Measurements from ENCODE around the gene TM4SF1. TPM values are rescaled to one million over a fixed set of nuclear protein-coding genes. Genes with fewer than 3 reads are reported as not detected.

Gene TM4SF1
- polyA plus RNA-seq, 1 donor (not counting 4 experiments of a cell fraction or from before 2014, with no cell fraction given): 375 TPM

- peak in 1 of 3 experiments; percentile 17 for TF ChIP-seq CTCF (optimal IDR thresholded peaks at IDR 0.05 in 1 of 3, IDR thresholded peaks at IDR 0.05 in 1 of 3, conservative IDR thresholded peaks at IDR 0.05 in 1 of 3; ENCODE audit: extremely low read depth in 1 of 3, insufficient read depth in 2 of 3, low read length in 3 of 3)
- TF ChIP-seq EZH2 (IDR thresholded peaks at IDR 0.05; ENCODE audit: low read length): no peak
- dilution Hi-C loops (cut with MboI; ENCODE audit: extremely low pct_ligation_motif_present, low sequenced_read_pairs): no loop called here
- Histone ChIP-seq H3K79me2 (ENCODE audit: control insufficient read depth, insufficient read depth, low read length) (peaks cover 2% of the 10 kb centered on the region), H3K27ac (ENCODE audit: control insufficient read depth, insufficient read depth, low read length) (peak overlapping the region; percentile 27), H3K9ac (ENCODE audit: control insufficient read depth, extremely low read depth, insufficient read depth, low read length) (no peak overlapping the region), H3K4me1 (ENCODE audit: control insufficient read depth, extremely low read depth, insufficient read depth, low read length) (peaks cover 58% of the 10 kb centered on the region), H3K9me3 (ENCODE audit: control insufficient read depth, low read depth, low read length) (no peaks in the 10 kb centered on the region), H3K36me3 (ENCODE audit: control insufficient read depth in 2 of 2, extremely low read depth in 1 of 2, insufficient read depth in 2 of 2, low read length in 2 of 2) (peaks cover 6 to 19% of the 10 kb centered on the region in 2 experiments), H2AFZ (ENCODE audit: control insufficient read depth, low read length) (no peak overlapping the region), H3K4me3 (ENCODE audit: control insufficient read depth in 2 of 3, extremely low read depth in 1 of 3, insufficient read depth in 2 of 3, low read depth in 1 of 3, low read length in 3 of 3) (no peak overlapping the region), H3K4me2 (ENCODE audit: control insufficient read depth, extremely low read depth, insufficient read depth, low read depth, low read length) (no peak overlapping the region), H3K27me3 (ENCODE audit: control insufficient read depth, extremely low read depth, insufficient read depth, low read length) (no peaks in the 10 kb centered on the region), H3K9me1 (ENCODE audit: control insufficient read depth, extremely low read depth, insufficient read depth, low read length) (no peaks in the 10 kb centered on the region), H4K20me1 (ENCODE audit: control insufficient read depth, extremely low read depth, insufficient read depth, low read length) (no peaks in the 10 kb centered on the region)
- DNase-seq (ENCODE audit: low read depth, low spot score) (no peak), FAIRE-seq (no peak)
Measured at GRCh38 chr3:149368201-149368673, 9.2 kb downstream of the TM4SF1 start.

DNA sequence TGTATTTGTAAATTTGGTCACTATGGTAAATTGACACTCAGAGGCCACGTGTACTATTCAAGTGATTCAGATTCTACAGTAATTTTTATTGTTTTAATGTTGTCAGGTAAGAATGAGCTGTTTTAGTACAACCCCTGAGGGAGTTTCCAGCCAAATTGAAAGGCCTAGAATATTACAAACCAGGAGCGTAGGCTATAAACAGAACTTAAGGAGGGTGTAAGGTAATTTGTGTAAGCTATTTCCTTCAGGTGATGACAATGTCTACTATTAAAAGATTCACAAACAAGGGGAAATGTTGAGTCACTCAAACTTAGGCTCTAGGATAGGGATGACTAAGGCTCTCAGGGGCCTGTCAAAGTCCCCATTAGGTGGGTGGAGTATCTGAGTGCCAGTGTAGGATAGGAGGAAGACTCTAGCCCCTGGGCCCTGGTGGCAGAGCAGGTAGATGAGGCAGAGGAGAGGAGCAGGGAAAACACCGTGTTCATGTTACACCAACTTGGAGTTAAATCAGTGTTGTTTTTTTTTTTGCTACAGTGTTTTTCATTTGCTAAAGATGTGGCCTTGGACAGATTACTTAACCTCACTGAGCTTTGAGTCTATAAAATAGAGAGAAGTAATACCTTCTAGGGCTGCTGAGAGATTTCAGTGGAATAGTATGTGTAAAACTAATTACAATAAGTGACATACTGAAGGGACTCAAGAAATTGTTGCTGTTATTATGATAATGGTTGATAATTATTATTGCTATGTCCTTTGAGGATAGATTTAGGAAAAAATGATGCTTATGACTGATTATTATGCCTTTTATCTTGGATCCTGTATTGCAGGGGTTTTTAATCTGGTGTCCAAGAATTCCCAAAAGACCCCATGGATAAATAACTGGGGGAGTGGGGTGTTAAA, 10.3 kb downstream of the TM4SF1 start:
- TF ChIP-seq EZH2 (IDR thresholded peaks at IDR 0.05; ENCODE audit: low read length): no peak
- no peak for TF ChIP-seq CTCF (optimal IDR thresholded peaks at IDR 0.05 in 1 of 3, IDR thresholded peaks at IDR 0.05 in 1 of 3, conservative IDR thresholded peaks at IDR 0.05 in 1 of 3; ENCODE audit: extremely low read depth in 1 of 3, insufficient read depth in 2 of 3, low read length in 3 of 3)
- no peak overlapping the region for H3K4me3 ChIP-seq (ENCODE audit: control insufficient read depth in 2 of 3, extremely low read depth in 1 of 3, insufficient read depth in 2 of 3, low read depth in 1 of 3, low read length in 3 of 3)
- H3K9ac ChIP-seq (ENCODE audit: control insufficient read depth, extremely low read depth, insufficient read depth, low read length): peak overlapping the region; percentile 57
- H3K4me1 ChIP-seq (ENCODE audit: control insufficient read depth, extremely low read depth, insufficient read depth, low read length): peaks cover 51% of the 10 kb centered on the region
- no peaks in the 10 kb centered on the region for H4K20me1 ChIP-seq (ENCODE audit: control insufficient read depth, extremely low read depth, insufficient read depth, low read length)
- peak overlapping the region; percentile 90 for H3K27ac ChIP-seq (ENCODE audit: control insufficient read depth, insufficient read depth, low read length)
- dilution Hi-C loops (cut with MboI; ENCODE audit: extremely low pct_ligation_motif_present, low sequenced_read_pairs): no loop called here
- H3K36me3 ChIP-seq (ENCODE audit: control insufficient read depth in 2 of 2, extremely low read depth in 1 of 2, insufficient read depth in 2 of 2, low read length in 2 of 2): peaks cover 3 to 11% of the 10 kb centered on the region in 2 experiments
- peaks cover 2% of the 10 kb centered on the region for H3K79me2 ChIP-seq (ENCODE audit: control insufficient read depth, insufficient read depth, low read length)
- DNase-seq (ENCODE audit: low read depth, low spot score) (peak; percentile 86), FAIRE-seq (peak; percentile 99)
- H3K4me2 ChIP-seq (ENCODE audit: control insufficient read depth, extremely low read depth, insufficient read depth, low read depth, low read length): peak overlapping the region; percentile 39
- no peak overlapping the region for H2AFZ ChIP-seq (ENCODE audit: control insufficient read depth, low read length)
- no peaks in the 10 kb centered on the region for H3K27me3 ChIP-seq (ENCODE audit: control insufficient read depth, extremely low read depth, insufficient read depth, low read length)
- no peaks in the 10 kb centered on the region for H3K9me3 ChIP-seq (ENCODE audit: control insufficient read depth, low read depth, low read length)
- H3K9me1 ChIP-seq (ENCODE audit: control insufficient read depth, extremely low read depth, insufficient read depth, low read length): no peaks in the 10 kb centered on the region

All from keratinocyte (primary cell).